ENCODE measurements around the gene SLC25A23.

GRCh38 chr19:6393074-6393982 lies 66.3 kb downstream of the SLC25A23 start, which contains the start of gene GTF2F1:
- TF ChIP-seq POLR2A (IDR thresholded peaks at IDR 0.05; ENCODE audit: low read length) (peak; percentile 74), GATA1 (IDR thresholded peaks at IDR 0.05; ENCODE audit: low read depth, low read length) (no peak)
